HUDEP-2 (cell line): ENCODE data around the gene ZNF578.
"Not testable (repeated sequence)": the region's sequence is repeated elsewhere in the genome, so short reads cannot be mapped to it uniquely, and the experiment has no call there.

Experiments
- DNase-seq, 76 experiments: peaks; one replicate each; lab custom pipeline; 2025; ENCODE audit not compliant: unreplicated experiment in 76 of 76; lab: John Stamatoyannopoulos, UW

The ZNF578 gene

DNA sequence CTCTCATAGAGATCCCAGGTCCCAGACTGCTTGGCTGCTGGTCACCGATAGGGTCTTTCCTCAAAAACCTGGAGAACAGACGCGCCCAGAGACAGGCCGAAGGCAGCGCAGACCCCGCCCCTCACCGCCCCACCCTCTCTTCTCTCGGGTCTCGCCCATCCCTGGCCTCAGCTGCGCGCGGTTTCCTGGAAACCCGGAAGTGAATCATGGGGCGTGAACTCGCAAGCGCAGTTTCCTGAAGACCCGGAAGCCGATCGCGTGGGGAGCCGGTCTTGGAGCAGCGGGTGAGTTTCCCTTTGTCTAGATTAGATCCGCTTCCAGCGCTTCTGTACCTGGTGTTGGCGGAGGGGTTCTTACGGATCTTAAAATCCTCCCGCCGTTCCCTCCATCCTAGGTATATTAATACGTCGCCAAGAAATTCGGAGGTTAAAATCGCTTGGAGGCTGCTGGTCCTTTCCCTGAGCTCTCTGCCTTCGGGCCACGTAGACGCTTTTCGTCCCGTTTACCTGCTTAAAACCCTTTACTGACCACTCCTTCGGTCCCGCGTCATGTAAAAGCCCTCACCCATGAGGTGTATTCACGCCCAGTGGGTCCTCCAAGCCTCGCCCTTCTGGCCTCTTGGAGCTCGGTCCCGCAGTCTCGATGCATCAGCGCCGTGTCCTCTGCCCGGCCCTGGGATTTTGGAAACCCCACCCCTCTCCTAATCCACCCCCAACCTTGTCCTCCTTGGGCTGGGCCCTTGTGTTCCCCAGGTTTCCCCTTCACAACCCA is at the start of gene ZNF578:
Gene ZNF578 (plus strand): TSS at position 230 of the 771 bp plus-strand sequence. CDS start 48,293 bp downstream, outside the sequence.
- peak in 39 of 76 experiments; percentile 2 to 60 (median 24) for DNase-seq

DNA sequence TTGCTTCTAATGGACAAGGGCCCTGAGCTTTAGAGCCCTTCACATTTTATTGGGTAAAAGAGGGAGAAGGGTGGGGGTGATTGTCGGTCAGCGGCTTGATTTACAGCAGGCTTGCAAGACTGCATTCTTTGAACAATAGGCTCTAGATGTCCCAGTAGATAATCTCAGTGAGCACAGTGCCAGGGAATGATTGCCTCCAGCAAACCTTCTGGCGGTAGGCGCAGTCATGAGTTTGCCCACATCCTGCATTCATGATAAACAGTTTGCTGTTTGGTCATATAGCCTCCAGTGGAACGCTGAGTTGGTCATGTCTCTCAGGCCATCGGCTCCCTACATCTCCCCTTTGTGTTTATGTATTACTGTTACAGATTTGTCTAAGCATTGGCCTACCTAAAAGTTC is 43.1 kb upstream of the ZNF578 start:
- no peak for DNase-seq

DNA sequence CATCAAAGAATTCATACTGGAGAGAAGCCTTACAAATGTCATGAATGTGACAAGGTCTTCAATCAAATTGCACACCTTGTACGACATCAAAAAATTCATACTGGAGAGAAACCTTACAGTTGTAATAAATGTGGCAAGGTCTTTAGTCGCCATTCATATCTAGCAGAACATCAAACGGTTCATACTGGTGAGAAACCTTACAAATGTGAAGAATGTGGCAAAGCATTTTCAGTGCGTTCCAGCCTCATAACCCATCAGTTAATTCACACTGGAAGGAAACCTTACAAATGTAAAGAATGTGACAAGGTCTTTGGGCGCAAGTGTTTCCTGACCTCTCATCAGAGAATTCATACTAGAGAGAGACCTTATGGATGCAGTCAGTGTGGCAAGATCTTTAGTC is 37.6 kb upstream of the ZNF578 start:
- DNase-seq = no peak

DNA sequence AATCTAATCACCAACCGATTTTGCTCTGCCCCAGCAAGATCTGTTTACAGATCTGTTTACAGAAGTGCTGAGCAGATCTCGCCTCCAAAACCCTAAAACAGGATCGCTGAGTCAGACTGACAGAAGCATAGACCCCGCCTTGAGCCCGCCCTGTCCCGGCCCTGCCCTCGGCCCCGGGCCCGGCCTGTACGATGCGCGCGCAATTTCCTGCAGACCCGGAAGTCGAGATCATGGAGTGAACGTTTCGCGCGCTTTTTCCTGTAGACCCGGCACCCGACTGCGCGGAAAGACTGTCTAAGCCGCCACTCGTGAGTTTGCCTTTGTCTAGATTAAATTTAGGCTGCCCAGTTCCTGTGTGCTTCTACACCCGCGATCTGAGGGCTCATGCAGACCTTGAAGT is 24.4 kb upstream of the ZNF578 start, which contains the start of gene ZNF534:
Gene ZNF534 (plus strand): TSS at position 212 of the 400 bp plus-strand sequence. CDS start 2,327 bp downstream, outside the sequence.
- no peak for DNase-seq

DNA sequence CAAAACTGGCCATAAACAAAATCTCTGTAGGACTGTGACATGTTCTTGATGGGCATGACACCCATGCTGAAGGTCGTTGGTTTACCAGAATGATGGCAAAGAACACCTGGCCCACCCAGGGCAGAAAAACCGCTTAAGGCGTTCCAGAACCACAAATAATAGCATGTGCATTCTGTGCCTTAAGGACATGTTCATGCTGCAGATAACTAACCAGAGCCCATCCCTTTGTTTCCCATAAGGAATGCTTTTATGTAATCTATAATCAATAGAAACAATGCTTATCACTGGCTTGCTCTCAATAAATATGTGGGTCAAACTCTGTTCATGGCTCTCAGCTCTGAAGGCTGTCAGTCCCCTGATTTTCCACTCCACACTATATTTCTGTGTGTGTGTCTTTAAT is 11.2 kb upstream of the ZNF578 start:
- DNase-seq = no peak

DNA sequence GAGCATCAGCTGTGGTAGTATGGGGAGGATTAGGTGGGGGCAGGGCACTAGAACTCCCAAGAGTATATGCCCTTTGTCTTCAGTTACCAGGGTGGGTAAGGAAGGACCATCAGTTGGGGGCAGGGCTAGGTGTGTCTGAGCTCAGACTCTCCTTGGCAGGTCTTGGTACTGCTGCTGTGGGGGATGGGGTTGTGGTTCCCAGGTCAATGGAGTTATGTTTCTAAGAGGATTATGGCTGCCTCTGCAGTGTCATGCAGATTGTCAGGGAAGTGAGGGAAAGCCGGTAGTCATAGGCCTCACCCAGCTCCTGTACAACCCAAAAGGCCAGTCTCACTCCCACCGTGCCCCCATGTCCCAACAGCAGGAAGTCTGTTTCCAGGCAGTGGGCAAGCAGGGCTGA is 8.8 kb upstream of the ZNF578 start:
- DNase-seq = no peak

DNA sequence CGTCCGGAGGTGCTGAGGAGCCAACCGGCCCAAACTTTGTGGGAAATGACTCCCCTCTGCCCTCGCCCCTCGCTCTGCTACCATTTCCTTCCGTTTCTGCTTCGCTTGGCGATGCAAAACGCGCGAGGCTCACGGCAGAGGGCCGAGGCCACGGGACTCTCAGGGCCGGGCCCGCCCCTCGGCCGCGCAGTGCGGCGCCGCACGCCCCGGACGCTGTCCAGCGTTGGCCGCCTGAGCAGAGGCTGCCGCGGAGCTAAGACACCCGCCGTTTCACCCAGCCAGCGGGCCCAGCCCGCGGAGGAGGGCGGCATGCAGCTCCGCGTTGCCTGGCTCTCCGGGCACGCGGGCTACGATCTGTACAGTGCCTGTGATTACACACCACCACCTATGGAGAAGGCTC is 2.1 kb upstream of the ZNF578 start:
- DNase-seq = no peak

DNA sequence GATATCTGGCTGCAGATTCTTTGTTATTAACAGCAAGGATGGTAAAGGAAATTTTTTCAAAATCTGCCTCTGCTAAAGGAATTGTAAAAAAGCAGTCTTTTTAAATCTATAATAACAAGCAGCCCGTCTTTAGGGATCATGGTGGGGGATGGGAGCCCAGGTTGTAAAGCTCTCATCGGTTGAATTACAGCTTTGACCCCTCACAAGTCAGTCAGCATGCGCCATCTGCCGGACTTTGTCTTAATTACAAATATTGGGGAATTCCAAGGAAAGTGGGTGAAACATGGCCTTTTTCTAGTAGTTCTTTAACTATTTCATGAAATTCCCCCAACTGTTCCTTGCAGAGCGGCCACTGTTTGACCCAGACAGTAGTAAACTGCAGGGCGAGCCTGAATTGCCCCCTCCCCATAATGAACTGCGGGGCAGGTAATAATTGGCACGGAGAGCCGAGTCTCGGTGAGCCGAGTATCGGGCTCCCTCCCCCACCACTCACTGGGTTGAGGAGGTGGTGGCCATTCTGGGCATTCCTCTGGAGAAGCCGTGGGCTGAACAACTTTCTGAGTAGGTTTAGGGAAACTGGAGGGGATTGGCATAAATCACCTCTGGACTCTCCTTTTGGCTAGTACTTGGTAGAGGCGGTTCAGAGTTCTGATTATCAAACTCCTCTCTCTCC is 11.6 kb downstream of the ZNF578 start:
- DNase-seq = no peak

DNA sequence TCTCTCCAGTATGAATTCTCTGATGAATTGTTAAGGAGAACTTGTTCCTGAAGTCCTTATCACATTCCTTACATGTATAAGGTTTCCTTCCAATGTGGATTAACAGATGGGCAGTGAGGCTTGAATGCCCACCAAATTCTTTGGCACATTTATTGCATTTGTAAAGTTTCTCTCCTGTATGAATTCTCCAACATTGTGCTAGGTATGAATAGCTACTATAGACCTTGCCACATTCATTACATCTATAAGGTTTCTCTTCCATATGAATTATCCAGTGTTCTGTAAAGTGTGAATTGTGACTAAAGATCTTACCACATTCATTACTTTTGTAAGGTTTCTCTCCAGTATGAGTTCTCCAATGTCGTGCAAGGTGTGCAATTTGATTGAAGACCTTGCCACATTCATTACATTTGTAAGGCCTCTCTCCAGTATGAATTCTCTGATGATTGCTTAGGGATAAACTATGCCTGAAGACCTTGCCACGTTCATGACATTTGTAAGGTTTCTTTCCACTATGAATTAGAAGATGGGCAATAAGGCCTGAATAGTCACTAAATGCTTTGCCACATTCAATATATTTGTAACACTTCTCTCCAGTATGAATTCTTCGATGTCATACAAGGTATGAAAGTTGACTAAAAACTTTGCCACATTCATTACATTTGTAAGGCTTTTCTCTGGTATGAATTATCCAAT is 20.4 kb downstream of the ZNF578 start:
- DNase-seq = no peak

DNA sequence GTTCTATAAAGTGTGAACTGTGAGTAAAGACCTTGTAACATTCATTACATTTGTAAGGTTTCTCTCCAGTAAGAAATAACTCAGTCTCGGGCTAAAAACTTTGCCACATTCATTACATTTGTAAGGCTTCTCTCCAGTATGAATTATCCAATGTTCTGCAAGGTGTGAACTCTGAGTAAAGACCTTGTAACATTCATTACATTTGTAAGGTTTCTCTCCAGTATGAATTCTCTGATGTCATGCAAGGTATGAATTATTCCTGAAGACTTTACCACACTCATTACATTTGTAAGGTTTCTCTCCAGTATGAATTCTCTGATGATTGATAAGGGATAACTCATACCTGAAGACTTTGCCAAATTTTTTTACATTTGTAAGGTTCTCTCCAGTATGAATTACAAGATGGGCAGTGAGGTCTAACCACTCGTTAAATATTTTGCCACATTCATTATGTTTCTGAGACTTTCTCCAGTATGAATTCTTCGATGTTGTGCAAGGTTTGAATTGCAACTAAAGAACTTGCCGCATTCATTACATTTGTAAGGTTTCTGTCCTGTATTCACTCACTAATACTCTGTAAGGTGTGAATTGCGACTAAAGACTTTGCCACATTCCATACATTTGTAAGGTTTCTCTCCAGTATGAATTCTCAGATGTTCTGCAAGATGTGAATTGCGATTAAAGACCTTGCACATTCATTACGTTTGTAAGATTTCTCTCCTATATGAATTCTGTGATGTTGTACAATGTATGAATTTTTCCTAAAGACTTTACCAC is 21.2 kb downstream of the ZNF578 start:
- DNase-seq = no peak

DNA sequence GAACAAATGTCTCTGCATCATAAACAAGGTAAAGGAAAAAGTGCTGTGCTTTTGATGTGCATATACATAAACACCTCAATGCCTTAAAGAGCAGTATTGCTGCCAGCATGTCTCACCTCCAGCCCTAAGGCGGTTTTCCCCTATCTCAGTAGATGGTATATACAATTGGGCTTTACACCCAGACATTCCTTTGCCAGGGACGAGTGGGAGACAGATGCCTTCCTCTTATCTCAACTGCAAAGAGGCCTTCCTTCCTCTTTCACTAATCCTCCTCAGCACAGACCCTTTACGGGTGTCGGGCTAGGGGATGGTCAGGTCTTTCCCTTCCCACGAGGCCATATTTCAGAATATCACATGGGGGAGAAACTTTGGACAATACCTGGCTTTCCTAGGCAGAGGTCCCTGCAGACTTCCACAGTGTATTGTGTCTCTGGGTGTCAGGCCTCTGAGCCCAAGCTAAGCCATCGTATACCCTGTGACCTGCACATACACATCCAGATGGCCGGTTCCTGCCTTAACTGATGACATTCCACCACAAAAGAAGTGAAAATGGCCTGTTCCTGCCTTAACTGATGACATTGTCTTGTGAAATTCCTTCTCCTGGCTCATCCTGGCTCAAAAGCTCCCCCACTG is 30.9 kb downstream of the ZNF578 start:
- not testable (repeated sequence) for DNase-seq

DNA sequence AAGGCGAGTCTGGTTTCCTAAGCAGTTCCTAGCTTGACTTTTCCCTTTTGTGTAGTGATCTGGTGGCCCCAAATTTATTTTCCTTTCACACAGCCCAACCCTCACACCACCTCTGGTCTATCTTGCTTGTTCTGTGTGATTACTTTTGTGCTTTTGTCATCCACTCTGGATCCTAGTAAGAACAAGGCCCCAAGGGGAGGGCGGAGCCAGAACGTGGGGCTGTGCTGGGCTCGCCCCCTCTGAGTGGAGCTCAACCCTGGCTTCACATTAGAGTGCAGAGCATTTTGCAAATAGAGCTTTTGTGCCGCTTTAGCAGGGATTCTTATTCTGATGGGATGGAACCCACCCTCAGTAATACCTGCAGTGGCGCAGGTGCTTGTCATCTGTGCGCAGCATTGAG is 31.7 kb downstream of the ZNF578 start:
- DNase-seq = not testable (repeated sequence)

DNA sequence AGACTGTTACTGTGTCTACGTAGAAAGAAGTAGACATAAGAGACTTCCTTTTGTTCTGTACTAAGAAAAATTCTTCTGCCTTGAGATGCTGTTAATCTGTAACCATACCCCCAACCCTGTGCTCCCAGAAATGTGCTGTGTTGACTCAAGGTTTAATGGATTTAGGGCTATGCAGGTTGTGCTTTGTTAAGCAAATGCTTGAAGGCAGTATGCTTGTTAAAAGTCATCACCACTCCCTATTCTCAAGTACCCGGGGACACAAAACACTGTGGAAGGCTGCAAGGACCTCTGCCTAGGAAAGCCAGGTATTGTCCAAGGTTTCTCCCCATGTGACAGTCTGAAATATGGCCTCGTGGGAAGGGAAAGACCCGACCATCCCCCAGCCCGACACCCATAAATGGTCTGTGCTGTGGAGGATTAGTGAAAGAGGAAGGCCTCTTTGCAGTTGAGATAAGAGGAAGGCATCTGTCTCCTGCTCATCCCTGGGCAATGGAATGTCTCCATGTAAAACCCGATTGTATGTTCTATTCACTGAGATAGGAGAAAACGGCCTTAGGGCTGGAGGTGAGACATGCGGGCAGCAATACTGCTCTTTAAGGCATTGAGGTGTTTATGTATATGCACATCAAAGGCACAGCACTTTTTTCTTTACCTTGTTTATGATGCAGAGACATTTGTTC is 32.3 kb downstream of the ZNF578 start:
- not testable (repeated sequence) for DNase-seq

DNA sequence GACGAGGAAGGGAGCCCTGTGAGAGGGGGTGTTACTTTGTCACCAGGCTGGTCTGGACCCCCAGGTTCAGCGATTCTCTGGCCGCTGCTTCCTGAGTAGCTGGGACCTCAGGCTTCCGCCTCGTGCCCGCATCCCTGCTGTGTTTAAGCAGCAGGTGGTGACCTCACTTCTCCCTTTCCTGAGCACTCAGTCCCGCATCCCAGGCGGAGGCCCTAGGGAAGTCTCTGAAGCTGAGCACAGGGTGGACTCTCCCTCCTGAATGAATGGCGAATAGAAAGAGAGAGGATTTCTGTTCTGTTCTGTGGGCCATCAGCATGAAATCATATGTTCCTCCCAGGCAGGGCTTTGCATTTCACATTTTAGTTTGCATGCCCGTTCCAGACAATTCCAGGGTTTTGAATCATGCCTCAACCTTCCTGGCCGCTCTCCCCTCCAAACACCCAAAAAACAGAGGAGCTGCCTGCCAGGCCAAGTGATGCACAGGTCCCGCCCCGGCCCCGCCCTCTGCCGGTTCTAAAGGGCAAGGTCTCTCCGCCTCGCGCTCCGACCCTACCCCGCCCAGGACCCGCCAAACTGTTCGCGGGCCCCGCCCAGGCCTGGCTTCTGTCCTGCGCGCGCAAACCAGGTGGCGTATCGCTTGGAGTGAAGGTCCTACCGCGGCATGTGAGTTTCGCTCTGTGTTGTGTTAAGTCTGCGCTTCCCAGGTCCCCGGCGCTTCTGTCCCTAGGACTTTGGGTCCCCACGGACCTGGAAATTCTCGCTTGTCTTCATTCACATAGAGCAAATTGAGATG is 39.0 kb downstream of the ZNF578 start:
- DNase-seq = no peak

DNA sequence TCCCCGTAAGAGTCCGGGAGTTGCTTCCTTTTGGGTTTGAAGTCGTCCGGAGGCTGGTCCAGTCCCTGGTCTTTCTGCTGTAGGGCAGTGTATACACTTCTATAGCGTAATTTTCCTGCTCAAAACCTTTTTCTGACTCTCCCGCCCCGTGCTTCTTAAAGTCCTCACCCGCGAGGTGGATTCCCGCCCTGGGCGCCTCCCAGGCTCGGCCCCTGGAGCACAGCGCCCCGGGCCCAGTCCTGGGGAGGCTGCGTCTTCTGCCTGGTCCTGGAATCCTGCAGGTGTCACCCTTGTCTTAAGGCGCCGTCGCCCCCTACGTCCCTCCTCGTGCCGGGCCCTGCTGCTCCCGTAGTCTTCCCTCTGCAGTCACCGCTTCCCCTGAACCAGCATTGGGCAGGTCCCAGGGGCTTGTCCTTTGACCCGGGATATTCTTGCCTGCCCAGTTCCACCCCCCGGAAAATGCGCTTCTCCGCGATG is 39.7 kb downstream of the ZNF578 start:
- no peak for DNase-seq

DNA sequence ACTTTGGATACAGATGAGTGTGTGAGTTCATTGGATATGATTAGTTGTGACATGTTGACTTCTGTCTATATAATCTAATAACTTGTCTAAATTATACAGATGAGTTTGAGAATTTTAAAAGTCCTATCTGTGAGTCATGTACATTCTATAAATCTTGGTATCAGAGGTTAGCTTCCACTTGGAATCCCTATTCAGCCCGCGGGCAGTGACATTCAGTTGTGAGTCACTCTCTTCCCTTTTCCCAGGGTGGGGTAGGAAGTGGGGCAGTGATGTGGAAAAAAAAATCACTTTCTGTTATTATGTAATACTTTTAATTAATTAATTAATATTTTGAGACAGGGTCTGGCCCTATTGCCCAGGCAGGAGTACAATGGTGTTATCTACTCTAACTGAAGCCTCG is 41.2 kb downstream of the ZNF578 start:
- no peak for DNase-seq

DNA sequence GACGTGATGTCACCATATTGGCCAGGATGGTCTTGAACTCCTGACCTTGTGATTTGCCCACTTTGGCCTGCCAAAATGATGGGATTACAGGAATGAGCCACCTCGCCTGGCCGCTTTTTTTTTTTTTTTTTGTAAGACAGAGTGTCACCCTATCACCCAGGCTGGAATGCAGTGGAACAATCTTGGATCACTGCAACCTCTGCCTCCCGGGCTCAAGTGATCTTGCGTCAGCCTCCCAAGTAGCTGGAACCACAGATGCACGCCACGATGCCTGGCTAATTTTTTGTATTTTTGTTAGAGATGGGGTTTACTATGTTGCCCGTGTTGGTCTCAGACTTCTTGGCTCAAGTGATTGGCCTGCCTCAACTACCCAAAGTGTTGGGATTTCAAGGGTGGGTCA is 45.2 kb downstream of the ZNF578 start:
- no peak for DNase-seq

DNA sequence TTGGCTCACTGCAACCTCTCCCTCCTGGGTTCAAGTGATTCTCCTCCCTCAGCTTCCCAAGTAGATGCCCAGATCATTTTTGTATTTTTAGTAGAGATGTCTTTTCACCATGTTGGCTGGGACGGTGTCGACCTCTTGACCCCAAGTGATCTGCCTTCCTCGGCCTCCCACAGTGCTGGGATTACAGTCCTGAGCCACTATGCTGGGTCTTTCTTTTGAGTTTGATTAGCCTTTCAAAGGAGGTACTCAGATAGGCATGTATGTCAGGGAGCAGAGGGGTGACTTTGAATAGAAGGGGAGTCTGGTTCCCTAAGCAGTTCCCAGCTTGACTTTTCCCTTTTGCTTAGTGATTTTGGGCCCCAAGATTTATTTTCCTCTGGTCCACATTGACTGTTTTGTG is 47.1 kb downstream of the ZNF578 start:
- DNase-seq = not testable (repeated sequence)

DNA sequence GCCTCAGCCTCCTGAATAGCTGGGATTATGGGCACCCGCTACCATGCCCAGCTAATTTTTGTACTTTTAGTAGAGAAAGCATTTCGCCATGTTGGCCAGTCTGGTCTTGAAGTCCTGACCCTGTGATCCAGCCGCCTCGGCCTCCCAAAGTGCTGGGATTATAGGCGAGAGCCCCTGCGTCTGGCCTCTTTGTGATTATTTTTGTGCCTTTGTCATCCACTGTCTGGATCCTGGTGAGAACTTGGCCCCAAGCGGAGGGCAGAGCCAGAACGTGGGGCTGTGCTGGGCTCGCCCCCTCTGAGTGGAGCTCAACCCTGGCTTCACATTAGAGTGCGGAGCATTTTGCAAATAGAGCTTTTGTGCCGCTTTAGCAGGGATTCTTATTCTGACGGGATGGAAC is 47.6 kb downstream of the ZNF578 start:
- not testable (repeated sequence) for DNase-seq
